GM12874 (cell line): ENCODE data around the gene PLXNA4.

Experiments
- TF ChIP-seq, protein P1 (sequence below): IDR thresholded peaks from 2 replicates; pipeline ENCODE4 v1.5.1; 2011; ENCODE audit warnings: low read depth, mild to moderate bottlenecking, control low read depth, low read length, moderate library complexity; ENCODE audit not compliant: insufficient read depth

Gene PLXNA4

DNA sequence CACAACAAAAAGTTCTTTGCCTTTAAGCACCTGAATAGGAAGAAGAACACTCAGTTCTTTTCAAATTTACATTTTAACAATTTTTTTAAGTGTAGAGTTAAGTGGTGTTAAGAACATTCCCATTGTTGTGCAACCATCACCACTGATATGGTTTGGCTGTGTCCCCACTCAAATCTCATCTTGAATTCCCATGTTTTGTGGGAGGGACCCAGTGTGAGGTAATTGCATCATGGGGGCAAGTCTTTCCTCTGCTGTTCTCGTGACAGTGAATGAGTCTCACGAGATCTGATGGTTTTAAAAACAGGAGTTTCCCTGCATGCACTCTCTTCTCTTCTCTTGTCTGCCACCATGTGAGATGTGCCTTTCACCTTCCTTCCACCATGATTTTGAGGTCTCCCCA is 155.7 kb downstream of the PLXNA4 start:
- TF ChIP-seq, protein P1, sequence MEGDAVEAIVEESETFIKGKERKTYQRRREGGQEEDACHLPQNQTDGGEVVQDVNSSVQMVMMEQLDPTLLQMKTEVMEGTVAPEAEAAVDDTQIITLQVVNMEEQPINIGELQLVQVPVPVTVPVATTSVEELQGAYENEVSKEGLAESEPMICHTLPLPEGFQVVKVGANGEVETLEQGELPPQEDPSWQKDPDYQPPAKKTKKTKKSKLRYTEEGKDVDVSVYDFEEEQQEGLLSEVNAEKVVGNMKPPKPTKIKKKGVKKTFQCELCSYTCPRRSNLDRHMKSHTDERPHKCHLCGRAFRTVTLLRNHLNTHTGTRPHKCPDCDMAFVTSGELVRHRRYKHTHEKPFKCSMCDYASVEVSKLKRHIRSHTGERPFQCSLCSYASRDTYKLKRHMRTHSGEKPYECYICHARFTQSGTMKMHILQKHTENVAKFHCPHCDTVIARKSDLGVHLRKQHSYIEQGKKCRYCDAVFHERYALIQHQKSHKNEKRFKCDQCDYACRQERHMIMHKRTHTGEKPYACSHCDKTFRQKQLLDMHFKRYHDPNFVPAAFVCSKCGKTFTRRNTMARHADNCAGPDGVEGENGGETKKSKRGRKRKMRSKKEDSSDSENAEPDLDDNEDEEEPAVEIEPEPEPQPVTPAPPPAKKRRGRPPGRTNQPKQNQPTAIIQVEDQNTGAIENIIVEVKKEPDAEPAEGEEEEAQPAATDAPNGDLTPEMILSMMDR: no peak

DNA sequence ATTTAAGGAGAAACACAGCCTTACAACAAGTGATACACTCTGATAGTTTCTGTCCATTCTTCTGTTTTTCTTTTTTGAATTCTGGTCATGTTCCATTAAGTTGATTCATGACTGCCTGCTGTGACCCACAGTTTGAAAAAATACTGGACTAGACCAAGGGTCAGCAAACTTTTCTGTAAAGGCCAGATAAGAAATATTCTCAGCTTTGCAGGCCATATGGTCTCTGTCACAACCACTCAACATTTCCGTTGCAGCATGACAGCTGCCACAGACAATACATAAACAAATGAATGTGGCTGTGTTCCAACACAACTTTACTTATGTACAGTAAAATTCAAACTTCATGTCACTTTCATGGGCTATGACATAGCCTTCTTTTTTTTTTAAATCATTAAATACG is 156.7 kb downstream of the PLXNA4 start:
- TF ChIP-seq, protein P1: no peak

DNA sequence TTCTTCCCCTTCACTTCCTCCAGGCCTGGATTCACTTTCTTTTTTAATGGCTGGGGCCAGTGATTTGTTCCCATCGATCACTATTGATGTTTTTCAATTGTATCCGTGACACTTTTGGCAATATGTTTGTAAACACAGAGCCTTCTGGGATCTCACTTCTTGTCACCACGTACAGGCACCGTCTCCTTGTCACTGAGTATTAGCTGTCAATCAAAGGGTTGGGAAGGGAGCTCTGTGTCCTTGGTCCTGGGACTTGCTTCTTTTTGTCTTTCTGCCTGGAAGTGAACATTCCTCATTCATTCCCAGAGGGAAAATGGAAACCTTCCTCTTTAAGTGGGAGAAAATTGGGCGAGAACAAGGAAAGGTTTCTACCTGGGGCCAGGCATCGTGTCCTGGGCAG is 157.4 kb downstream of the PLXNA4 start:
- TF ChIP-seq, protein P1: no peak

DNA sequence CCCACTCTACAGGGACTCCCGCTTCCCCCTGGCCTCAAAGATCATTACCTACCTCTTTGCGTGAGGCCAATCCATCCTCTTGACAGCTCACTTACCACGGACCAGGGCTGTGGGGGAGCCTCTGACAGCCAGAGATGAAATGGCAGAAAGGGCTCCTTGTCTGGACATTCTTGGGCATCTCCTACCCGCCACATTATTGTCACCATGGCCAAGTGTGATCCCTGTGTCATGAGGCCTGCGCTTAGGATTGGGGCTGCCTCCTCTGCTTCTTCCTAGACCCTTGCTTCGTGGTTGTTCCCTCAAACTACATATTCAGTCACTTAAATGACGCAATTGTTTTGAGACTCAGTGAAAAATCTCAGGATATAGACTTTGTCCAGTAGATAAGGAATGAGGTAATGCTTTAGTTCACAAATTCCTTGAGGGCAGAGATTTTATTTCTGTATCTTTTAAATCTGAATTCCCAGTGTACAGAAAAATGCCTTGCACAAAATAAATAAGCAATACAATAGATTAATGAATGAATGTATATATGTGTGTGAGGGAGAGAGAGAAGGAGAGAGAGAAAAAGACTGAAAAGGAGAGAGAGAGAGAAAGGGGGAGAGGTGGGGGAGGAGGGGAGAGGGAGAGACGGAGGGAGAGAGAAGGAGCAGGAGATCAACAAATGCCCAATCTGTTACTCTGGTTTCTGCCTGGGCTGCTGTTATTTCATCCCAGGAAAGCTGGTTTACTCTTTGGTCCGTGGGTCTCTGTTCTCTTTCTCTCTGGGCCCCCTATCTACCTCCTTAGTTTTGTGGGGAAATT is 159.0 kb downstream of the PLXNA4 start:
- TF ChIP-seq, protein P1: no peak

DNA sequence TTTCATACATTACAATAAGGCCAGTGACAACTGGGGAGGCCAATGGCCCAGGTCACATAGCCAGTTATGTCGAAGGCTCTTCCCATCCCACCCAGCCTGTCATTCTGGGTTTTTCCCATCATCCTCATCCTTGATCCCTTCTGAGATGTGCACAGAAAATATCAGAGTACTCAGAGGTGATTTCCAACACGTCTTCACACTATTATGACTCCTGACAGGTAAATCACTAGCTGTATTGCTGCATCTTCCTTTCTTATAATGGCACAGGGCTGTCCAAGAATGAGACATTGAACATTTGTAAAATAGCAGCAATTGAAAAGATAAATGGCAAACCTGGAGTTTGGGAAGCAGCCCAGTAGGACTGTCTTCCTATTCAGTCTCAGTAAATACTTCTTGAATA is 159.9 kb downstream of the PLXNA4 start:
- TF ChIP-seq, protein P1: no peak

DNA sequence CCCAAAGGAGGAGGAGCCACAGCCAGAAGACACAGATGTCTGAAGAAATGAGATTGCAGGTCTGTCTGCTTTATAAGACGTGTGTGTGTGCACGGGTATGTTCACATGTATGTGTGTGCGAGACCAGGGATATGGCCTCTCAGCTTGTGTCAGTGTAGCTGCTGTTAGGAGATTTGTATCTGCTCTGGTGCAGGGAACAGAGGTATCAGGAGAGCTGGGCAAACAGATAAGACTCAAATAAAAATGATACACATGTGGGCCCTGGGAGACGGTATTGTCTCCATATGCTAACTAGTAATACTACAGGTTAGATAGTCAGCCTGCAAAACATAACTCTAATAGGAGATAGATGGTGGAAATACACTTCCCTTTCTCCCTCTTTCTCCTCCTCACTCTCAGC is 161.0 kb downstream of the PLXNA4 start:
- TF ChIP-seq, protein P1: no peak

DNA sequence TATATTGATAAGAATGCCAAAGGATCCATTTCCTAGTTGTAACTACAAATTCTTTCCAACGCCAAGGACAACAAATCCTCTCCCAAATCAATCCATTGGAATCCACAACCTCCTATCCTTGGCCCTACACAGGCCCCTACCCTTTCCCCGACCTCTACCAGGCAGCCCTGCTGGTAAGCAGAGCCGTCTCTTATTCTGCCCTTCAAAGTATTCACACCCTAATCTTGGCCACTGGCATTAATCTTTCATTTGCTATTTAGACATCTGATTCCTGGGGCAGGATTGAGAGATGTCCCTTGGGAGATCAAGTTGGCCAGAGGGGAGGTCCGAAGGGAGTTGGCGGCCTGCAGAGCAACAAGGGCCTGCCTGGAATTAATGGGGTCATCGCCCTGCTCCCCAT is 161.4 kb downstream of the PLXNA4 start:
- TF ChIP-seq, protein P1: no peak
